Measurements from ENCODE around the gene ANKMY1. TPM values are rescaled to one million over a fixed set of nuclear protein-coding genes. Genes with fewer than 3 reads are reported as not detected.
"Not testable (repeated sequence)": the region's sequence is repeated elsewhere in the genome, so short reads cannot be mapped to it uniquely, and the experiment has no call there.

Gene ANKMY1
- total RNA-seq, 2 donors from 2014 or later = 12.3 to 18.1 TPM

DNA sequence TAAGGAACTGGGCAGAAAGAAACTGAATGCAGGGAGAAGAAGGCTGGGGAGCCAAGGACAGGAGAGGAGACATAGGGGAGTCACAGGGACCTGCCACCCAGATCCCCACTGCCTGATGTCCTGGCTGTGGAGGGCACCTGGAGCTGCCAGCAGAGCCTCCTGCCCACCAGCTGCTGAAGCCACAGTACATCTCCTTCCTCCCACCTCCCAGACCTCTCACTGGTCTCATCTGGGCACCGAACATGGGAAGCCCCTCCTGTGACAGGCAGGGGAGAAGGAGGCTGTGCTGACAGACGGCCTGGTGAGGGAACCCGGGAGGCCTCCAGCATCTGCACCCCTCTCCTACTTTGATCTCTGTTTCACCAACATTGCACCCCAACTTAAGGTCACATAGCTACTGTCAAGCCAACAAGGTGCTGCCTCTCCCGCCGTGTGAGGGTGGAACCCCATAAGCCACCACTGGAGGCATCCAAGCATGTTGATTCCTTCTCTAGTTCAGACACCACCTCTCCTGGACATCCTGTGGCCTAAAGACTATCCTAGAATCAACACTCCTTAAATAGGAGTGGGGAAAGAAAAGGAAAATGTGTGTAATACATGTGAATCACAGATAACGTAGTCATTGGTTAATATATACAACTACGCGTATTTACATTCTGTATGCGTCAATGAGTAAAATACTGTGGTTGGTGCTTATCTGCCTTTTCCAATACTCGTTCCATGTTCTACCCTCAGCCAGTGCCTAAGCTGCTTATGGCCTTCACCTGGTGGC, 7.0 kb upstream of the ANKMY1 start:
- no peak overlapping the region for H3K4me3 ChIP-seq
- TF ChIP-seq, protein P1, sequence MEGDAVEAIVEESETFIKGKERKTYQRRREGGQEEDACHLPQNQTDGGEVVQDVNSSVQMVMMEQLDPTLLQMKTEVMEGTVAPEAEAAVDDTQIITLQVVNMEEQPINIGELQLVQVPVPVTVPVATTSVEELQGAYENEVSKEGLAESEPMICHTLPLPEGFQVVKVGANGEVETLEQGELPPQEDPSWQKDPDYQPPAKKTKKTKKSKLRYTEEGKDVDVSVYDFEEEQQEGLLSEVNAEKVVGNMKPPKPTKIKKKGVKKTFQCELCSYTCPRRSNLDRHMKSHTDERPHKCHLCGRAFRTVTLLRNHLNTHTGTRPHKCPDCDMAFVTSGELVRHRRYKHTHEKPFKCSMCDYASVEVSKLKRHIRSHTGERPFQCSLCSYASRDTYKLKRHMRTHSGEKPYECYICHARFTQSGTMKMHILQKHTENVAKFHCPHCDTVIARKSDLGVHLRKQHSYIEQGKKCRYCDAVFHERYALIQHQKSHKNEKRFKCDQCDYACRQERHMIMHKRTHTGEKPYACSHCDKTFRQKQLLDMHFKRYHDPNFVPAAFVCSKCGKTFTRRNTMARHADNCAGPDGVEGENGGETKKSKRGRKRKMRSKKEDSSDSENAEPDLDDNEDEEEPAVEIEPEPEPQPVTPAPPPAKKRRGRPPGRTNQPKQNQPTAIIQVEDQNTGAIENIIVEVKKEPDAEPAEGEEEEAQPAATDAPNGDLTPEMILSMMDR (IDR thresholded peaks at IDR 0.05) = no peak
- peaks cover 26% of the 10 kb centered on the region for H3K4me1 ChIP-seq
- intact Hi-C loops (cut with DNase I) = no loop called here
- H3K9ac ChIP-seq (ENCODE audit: low read depth in 2 of 2, low read length in 2 of 2) = peak overlapping the region; percentile 61 to 80
- H3K9me3 ChIP-seq = no peaks in the 10 kb centered on the region
- no peaks in the 10 kb centered on the region for H3K27me3 ChIP-seq
- peak; percentile 23 for DNase-seq
- H3K27ac ChIP-seq = peak overlapping the region; percentile 96
- H3K36me3 ChIP-seq = no peaks in the 10 kb centered on the region

GRCh38 chr2:240563951-240564560, 6.3 kb upstream of the ANKMY1 start:
- Histone ChIP-seq H3K27me3 (no peaks in the 10 kb centered on the region), H3K9me3 (no peaks in the 10 kb centered on the region), H3K9ac (ENCODE audit: low read depth in 2 of 2, low read length in 2 of 2) (peak overlapping the region in 1 of 2 donors; percentile 61), H3K36me3 (no peaks in the 10 kb centered on the region), H3K27ac (no peak overlapping the region), H3K4me1 (peaks cover 26% of the 10 kb centered on the region), H3K4me3 (no peak overlapping the region)
- no peak for DNase-seq
- intact Hi-C loops (cut with DNase I) = no loop called here
- TF ChIP-seq, protein P1 (IDR thresholded peaks at IDR 0.05) = no peak

DNA sequence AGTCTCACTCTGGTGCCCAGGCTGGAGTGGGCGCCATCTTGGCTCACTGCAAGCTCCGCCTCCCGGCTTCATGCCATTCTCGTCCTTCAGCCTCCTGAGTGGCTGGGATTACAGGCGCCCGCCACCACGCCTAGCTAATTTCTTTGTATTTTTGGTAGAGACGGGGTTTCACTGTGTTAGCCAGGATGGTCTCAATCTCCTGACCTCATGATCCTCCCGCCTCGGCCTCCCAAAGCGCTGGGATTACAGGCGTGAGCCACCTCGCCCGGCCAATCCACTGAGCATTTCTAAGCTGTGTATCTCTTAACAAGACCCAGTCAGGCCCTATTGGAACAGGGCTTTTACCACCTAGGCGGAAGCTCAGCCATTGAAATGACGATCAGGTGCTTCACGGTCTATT, 5.4 kb upstream of the ANKMY1 start:
- H3K27me3 ChIP-seq; H3K4me3 ChIP-seq; H3K36me3 ChIP-seq; DNase-seq; H3K27ac ChIP-seq; H3K9ac ChIP-seq (ENCODE audit: low read depth in 2 of 2, low read length in 2 of 2); H3K9me3 ChIP-seq; intact Hi-C loops (cut with DNase I): not testable (repeated sequence)
- H3K4me1 ChIP-seq = peaks cover 28% of the 10 kb centered on the region

DNA sequence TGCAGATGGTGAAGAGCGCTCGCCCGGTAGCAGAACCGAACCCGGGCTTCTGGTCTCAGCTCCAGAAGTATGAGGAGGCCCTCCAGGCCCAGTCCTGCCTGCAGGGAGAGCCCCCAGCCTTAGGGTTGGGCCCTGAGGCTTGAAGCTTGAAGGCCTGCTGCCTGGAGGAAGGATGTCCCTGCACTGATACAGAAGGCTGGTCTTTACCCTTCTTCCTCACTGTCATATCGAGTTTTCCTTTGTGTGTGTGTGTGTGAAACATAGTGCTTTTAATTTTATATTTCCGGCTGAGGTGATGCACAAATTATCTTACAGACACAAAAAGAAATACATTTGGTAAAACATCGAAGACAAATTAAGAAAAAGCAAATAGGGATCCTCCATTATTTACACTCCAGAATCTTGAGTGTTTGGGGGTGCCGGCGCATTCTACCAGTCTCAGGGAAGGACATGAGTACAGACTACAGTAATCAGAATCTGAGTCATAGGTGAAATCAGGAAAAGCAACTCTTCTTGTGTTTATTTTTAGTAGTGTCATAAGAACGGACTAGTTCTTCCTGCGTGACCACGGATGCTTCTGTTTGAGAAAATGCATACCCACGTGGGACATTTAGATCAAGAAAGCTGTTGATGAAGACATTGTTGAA, 3.7 kb upstream of the ANKMY1 start:
- intact Hi-C loops (cut with DNase I) = no loop called here
- Histone ChIP-seq H3K4me3 (peak overlapping the region; percentile 83), H3K9me3 (no peaks in the 10 kb centered on the region), H3K27ac (peak overlapping the region; percentile 98), H3K27me3 (no peaks in the 10 kb centered on the region), H3K36me3 (no peaks in the 10 kb centered on the region), H3K4me1 (peaks cover 31% of the 10 kb centered on the region), H3K9ac (ENCODE audit: low read depth in 2 of 2, low read length in 2 of 2) (peak overlapping the region; percentile 62 to 83)
- TF ChIP-seq, protein P1 (IDR thresholded peaks at IDR 0.05) = no peak
- DNase-seq = peak; percentile 38

GRCh38 chr2:240560480-240561324, 2.9 kb upstream of the ANKMY1 start:
- intact Hi-C loops (cut with DNase I) = no loop called here
- peak; percentile 100 for DNase-seq
- no peaks in the 10 kb centered on the region for H3K9me3 ChIP-seq
- peak overlapping the region; percentile 83 to 87 for H3K9ac ChIP-seq (ENCODE audit: low read depth in 2 of 2, low read length in 2 of 2)
- peak overlapping the region; percentile 83 for H3K4me3 ChIP-seq
- TF ChIP-seq, protein P1 (IDR thresholded peaks at IDR 0.05) = no peak
- H3K27me3 ChIP-seq = no peaks in the 10 kb centered on the region
- peak overlapping the region; percentile 98 for H3K27ac ChIP-seq
- no peaks in the 10 kb centered on the region for H3K36me3 ChIP-seq
- H3K4me1 ChIP-seq = peaks cover 31% of the 10 kb centered on the region

Data from colonic mucosa (tissue), 4 donors.